DMS114 treated with DMSO at 0.1 percent for 48 hours (cell line): ENCODE results near the gene OR6C3.
"Not testable (repeated sequence)": the region's sequence is repeated elsewhere in the genome, so short reads cannot be mapped to it uniquely, and the experiment has no call there.

Experiments
- DNase-seq: peaks from one replicate; lab custom pipeline; 2025; ENCODE audit not compliant: unreplicated experiment; lab: John Stamatoyannopoulos, UW

OR6C3 gene

DNA sequence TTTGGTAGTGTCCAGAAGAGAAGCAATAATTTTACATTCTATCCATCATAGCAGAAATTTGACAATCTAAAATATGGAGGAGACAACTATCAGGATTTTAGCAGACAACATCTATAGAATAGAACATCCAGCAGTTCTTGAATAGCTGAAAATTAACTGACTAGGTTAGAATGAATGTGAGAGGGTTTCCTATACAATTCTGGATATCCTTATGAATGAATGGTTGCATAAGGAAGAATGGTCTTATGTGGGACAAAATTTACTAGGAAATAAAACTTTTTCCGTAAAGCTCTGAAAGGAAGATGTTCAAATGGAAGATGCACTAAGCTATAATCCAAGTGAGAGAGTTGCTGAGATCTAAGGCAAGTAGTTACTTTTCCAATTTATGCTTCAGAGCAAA, at the start of gene OR6C3:
TSS of gene OR6C3 (plus strand) at position 301 of the 400 bp plus-strand sequence. CDS start 955 bp downstream, outside the sequence.
- DNase-seq, result no peak

DNA sequence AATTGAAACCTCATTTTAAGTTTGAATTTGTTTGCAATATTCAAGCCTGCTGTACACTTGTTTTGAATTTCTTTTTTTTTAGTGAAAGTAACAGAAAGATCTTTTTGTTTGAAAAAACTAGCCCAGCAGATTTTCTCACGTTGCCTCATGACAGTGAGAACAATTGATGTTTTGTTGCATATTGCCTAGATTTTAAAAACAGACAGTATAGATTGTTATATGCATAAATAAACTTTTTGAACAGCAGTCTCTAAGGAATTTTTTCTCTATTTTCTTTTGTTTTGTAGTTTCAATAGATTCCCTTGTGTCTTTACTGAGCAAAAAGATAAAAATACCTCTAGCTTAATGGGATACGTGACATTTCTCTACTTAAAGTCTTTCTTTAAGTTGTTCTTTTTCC, 49.6 kb upstream of the OR6C3 start:
- DNase-seq, result no peak

DNA sequence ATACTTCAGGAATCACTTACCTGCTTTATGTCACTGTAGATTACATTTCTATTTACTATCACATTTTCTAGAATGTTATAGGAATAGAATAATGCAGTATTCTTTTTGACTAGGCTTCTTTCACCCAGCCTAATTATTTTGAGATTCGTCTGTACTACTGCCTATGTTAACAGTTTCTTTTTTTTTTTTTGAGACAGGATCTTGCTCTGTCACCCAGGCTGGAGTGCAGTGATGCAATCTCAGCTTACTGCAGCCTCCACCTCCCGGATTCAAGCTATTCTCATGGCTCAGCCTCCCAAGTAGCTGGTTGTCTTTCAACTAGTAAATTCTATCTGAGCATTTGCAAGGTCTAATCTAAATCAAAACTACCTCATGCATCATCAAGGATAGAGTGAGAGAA, 40.5 kb upstream of the OR6C3 start:
- DNase-seq, result no peak

DNA sequence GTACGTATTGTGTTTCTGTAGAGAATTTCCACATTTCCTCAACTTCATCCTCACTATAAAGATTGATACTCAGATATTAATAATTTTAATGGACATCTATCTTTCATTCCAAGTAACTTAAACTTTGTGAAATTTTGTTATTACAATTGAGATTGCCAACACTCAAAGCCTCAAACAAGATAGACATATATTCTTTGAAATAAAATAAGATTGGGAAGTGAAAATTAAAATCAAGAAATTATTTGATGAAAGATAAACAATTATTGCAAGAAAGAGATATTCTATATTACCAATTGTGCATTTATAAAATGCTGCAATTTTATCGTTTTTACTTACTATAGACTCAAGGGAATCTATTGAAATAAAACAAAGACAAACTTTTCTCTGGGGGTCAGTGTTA, 34.1 kb upstream of the OR6C3 start, which contains the start of gene OR6C6:
TSS of gene OR6C6 (minus strand) at position 101 of the 400 bp plus-strand sequence. CDS start 1,337 bp downstream, outside the sequence.
- DNase-seq, result no peak

DNA sequence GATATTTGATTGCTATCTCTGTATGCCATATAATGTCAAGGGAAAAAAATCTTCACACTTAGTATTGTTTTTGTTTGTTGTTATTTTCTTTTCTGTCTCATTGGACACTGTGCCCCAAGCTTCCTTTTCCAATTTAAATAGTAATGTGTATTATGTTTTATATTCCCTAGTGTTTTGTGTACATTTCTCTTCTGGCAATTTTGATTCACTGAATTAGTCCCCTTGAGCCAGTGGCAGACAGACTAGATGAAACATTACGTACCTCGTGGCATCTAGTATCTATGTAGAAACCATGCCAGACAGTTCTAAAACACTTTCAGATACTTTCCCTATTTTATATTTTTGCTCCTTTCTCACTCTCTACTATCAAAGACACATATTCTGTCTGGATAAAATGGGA, 16.5 kb upstream of the OR6C3 start, which contains the start of gene OR6C1:
TSS of gene OR6C1 (plus strand) at position 301 of the 400 bp plus-strand sequence. CDS start 6,257 bp downstream, outside the sequence.
- DNase-seq, result no peak

DNA sequence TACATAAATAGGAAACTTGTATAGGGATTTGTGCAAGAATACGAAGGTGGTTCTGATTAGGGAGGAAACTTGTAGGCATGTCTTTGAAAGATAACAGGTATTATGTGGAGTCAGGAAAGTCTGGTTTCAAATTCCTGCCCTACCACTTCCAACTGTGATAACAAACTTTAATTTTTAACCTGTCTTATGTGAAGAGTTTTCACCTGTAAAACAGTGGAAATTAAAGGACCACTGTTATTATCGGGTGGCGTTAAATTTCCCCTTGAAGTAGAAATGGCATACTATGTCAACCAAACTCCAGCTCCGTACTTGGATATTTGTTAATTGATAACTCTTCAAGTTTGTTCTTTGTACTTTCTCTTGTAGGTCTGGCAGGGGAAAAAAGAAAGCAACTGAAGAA, 10.3 kb upstream of the OR6C3 start:
- DNase-seq, result no peak

DNA sequence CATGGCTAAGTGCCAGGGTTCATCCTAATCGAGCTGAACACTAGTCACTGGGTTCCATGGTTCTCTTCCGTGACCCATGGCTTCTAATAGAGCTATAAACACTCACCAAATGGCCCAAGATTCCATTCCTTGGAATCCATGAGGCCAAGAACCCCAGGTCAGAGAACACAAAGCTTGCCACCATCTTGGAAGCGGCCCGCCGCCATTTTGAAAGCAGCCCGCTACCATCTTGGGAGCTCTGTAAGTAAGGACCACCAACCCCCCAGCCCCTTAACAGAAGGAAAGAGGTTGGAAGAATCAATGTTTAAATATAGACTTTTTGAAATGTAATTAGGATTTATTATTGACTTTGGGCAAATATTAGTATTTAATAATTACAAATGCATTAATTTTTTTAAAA, 4.7 kb upstream of the OR6C3 start:
- DNase-seq, result not testable (repeated sequence)

DNA sequence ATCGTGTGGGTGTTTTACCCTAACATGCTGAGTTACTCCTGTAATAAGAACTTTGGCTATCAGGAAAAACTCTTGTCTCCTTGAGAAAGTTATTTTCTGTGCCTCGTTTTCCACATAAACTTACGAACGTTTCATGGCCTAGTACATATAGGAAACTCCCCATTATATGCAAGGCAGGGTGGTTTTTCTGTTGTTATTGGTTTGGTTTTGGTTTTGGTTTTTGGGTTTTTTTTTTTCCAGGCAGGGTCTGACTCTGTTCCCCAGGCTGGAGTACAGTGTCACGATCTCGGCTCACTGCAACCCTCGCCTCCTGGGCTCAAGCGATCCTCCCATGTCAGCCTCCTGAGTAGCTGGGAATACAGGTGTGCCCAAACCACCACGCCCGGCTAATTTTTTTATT, 5.5 kb downstream of the OR6C3 start:
- DNase-seq, result no peak

DNA sequence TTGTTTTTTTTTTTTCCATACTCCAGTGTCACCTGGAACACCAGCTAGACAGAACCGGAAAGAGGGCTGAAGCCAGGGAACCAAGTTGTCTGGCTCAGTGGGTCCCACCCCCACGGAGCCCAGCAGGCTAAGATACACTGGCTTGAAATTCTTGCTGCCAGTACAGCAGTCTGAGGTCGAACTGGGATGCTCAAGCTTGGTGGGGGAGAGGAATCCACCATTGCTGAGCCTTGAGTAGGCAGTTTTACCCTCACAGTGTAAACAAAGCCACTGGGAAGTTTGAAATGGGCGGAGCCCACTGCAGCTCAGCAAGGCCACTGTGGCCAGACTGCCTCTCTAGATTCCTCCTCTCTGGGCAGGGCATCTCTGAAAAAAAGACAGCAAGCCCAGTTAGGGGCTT, 24.8 kb downstream of the OR6C3 start:
- not testable (repeated sequence) for DNase-seq

DNA sequence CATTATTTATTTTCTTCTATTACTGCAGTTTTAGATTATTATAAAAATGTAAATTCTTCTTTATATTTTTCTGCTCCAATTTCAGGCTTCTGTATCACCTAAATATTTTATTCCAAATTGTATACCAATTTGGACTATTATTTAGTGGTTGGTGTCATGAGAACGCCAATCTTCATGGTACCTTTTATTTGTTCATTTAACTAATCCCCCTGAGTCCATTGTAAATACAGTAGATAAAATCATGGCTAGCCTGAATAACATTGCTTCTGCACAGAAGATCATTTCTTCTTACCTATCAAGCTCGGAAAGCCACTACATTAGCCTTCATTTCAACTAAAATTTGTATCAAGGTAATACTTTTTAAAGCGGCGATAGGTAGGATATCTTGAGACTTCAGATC, 32.1 kb downstream of the OR6C3 start, which contains the start of gene OR6C75:
TSS of gene OR6C75 (plus strand) at position 301 of the 400 bp plus-strand sequence. CDS start 2,136 bp downstream, outside the sequence.
- no peak for DNase-seq

DNA sequence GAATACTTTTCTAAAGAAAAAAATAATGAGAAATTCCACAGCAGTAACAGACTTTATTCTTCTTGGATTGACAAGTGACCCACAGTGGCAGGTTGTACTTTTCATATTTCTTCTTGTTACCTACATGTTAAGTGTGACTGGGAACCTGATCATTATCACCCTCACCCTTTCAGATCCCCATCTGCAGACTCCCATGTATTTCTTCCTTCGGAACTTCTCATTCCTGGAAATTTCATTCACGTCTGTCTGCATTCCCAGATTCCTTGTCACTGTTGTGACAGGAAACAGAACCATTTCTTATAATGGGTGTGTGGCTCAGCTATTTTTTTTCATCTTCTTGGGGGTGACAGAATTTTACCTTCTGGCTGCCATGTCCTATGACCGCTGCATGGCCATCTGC, 34.5 kb downstream of the OR6C3 start:
- no peak for DNase-seq

DNA sequence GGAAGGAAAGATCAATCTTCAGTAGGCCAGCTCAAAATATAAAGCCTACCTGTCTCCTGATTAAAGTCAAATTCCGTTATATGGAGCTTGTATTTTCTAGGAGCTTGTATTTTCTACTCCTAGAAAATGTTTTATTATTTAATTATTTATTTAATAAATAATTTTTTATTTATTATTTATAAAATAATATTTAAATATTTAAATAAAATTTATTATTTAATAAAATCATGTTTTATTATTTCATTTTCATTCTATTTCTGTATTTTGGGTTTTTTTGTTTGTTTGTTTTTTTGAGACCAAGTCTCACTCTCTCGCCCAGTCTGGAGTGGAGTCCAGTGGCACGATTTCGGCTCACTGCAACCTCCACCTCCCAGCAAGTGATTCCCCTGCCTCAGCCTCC, 42.0 kb downstream of the OR6C3 start:
- DNase-seq, result no peak
